HG03095 (cell line): ENCODE measurements around the gene BABAM2.

Experiments
- ATAC-seq: cut with Tn5 transposase; IDR thresholded peaks from one replicate; pipeline ENCODE4 v1.9.1; 2021; ENCODE audit warnings: moderate library complexity; ENCODE audit not compliant: unreplicated experiment

The BABAM2 gene

DNA sequence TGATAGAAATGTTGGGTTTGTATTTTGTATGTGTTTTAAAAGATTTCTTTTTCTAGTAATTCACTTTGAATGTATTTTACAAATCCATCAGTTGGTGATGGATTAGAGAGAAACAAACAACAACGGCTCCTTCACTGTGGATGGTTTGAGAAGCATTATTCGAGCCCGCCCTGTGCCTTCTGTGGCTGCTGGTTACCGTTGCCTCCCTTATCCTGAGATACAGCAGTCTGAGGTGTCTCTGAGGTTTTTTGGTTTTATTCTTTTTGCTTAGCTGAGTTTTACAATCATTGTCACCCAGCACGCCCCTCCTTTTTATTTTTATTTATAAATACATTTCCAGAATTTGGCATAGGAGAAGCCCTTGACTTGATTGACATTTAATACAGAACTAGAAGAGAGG lies 168.3 kb downstream of the BABAM2 start:
- no peak for ATAC-seq

DNA sequence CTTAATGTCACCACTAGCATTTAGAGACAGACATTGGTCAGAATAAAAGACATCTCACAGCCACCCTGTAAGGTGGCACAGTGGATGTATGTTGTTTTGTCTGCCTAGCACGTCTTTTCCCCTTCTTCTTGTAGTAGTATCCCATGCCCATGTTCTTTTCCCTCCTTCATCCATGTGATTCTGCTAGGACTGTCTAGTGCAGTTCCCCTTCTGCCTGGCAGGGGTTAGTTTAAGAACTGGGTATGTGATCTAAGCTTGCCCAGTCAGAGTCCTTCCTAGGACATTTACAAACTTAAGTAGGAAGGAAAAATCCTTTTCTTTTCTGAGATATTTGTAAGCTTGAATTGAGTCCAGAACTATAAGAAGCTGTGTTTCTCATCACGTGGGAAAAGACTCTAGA lies 172.3 kb downstream of the BABAM2 start:
- ATAC-seq, result no peak

DNA sequence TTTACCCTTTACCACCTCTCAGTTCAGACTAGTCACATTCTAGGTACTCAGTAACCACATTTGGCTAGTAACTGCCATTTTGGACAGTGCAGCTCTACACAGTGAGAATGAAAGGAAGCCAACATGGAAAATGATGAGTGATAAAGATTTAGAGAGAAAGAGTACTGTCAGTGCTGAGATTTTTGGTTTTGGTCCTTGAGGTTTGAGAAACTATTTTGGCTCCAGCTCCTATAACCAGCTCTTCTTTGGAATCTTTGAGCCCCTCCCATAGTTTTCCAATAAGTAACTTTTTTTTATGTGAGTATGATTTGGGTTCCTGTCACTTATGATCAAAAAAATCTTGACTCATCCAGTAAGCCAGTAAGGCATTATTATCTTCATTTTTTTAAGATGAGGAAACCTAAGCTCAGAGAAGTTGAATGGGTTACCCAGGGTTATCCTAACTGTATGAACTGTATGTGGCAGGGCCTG lies 173.0 kb downstream of the BABAM2 start:
- ATAC-seq, result no peak

DNA sequence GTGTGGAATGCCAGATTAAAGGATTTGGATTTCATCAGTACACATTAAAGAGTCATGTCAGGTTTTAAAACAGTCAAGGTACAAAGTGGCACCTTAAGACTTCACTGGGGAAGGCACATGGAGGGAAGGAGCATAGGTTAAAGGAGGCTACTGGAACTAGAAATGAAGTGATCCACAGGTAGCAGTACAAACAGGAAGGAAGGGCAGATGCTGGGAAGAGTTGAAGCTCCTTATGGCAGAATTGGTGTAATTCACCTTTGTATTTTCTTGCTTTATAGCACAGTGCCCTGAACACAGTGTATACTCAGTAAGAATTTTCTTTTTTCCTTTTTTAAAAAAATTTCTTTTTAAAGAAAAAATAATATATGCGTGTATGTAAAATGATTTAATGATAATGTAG lies 177.1 kb downstream of the BABAM2 start:
- ATAC-seq, result no peak

DNA sequence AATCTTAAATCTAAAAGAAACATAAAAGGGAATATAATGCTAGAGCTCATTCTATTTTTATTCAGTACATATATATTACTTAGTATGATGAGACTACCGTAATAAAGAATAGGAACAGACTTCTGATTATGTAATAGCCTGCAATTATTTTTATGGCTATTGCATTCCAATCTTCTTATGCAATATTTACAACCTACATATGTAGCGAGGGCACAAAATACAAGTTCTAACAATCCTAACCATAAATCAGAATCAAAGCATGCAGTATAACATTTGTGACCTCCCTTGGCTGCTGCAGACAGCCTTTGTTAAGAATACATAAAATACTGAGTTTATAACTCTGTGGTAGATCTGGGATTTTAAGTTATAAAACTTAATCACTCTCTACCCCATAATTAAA lies 177.6 kb downstream of the BABAM2 start:
- ATAC-seq, result no peak

DNA sequence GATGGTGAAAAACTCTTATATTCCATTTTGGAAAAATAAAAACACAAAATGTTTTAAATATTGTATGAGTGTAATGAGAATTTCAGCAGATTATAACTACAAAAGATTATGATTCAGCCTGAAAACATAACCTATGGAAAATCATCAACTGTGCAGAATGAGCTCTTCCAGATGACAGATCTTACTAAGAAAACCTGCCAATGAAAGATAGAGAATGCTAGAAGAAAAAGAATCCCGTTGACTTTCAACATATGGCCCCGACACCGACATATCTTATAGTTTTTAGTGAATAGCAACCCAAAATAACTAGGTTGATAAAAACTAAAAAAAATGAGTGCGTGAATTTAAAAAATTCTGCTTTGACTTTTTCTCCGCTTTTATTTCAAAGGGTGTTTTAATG lies 178.0 kb downstream of the BABAM2 start:
- no peak for ATAC-seq

DNA sequence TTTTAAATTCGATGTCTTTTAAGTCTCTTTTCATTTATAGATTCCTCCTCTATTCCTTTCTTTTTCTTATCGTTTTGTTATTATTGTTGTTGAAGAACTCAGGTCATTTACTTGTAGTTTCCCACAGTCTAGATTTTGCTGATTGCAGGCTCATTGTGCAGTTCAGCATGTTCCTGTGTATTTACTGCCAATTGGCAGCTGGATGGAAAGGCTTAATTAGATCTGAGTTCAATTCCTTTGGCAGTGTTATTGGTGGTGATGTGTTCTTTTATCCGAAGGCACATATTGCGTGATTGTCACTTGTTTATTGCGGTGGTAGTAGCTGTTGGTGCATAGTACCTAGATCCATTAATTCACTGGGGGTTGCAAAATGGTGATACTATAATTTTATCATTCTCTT lies 180.7 kb downstream of the BABAM2 start:
- ATAC-seq, result no peak

DNA sequence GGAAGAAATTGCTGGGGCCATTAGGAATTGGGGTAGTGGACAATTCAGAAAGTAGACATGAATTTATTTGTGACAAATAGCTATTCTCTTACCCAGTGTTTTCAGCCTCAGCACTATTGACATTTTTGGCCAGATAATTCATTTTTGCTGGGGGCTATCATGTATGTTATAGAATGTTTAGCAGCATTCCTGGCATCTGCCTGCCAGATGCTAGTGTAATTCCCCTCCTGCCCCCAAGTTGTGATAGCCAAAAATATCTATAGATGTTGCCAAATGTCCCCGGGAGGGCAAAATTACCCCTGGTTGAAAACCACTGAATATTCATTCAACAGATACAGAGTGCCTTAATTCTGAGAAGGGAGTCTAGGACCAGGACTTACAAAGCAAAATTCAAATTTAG lies 183.6 kb downstream of the BABAM2 start:
- ATAC-seq, result no peak

DNA sequence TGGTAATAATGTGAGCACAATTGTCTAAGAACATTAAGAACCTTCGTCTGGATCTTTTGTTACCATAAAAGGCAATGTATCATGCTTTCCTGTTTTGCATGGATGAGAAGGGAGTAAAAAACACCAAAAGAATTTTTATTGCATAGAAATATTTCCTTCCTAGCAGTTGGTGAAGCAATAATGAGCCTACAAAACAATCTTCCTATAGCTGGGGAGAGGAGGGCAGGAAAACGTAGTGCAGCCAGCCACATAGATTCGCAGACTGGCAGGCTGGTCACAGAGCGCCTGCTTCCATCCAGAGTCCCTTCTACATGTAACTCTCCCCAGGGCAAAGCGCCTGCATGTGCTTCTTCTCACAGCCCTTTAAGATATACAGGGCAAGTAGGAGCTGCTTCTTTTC lies 190.4 kb downstream of the BABAM2 start:
- ATAC-seq, result no peak

DNA sequence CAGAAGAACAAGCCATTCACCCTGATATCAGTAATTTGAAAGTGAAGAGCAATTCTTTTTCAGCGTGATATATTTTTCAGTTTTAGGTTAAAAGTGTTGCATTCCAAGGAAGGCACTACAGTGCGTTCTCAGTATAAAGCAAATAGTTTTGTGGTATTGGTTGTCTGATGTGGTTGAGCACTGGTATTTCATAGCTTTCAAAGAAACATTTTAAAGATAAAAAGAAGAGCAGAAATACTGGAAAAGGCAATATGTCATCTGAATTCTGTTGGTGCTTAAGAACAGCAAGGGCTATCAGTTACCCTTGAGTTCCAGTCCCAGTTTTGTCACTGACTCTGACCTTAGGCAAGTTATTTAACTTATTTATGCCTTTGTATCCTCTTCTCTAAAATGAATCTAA lies 191.6 kb downstream of the BABAM2 start:
- ATAC-seq, result no peak

DNA sequence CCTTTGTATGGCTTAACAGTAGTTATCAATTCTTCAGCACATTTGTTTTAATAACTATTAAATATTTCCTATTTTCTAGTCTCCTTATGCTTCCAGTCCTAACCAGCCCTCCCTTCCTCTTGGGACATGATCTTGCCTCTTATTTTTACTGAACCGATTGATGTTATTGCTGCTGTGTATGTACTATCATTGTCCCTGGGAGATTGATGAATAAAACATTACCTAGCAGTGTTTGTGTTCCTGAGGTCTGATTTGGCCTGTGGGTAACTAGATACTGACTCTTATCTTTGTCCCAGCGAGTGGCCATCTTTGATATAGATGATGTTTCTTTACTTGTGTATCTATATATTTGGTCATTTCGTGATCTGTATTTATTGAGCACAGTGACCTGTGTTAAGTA lies 192.9 kb downstream of the BABAM2 start:
- ATAC-seq, result no peak

DNA sequence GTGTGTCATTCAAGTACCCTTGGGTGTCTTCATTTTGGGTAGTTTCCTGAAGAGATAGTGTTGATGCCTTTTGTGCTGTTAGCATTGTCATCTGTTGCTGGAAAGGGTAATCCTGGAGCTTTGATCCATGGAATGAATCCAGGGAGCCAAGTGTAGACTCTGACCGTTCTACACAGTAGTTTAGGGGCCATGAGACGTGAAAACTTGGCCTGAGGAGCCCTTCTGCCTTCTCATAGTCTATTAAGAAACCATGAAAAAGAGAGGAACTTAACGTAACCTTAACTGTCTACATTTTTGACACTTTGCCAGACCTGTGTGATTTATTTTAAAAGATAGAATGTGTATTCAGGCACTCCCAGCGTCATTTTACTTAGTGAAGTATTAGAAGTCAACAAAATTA lies 194.0 kb downstream of the BABAM2 start:
- no peak for ATAC-seq

DNA sequence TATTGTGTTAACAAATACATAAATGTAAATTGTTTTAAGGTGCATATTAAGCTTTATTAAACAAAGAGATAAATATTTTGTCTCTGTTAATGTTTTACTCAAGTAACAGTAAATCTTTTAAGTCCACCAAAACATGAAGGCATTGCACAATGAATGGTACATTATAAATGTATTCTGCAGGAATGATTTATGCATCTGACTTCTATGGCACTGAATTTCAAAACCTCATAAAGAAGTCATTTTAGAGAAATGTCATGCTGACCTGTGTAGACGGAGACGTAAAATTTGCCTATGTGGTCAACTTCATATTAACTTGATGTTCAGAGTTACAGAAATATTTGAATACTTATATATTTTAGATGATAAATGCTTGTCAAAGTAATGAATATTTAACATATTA lies 194.7 kb downstream of the BABAM2 start:
- ATAC-seq, result no peak

DNA sequence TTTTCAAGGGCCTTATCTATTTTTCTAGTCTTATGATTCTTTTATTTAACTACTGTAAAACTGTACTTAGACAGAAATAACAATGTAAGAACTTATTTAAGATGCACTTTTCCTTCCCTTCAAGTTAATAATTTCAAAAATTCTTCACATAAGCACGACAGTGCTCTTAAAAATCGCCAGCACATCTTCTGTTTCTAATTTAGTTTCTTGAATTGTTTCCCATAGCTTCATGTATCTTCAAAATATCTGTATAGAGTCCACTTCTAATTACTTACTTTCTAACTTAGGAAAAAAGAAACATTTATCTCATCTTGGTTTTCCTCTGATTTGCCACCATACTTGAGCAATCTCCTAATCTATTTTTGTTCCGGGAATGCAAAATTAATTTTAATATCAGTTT lies 196.1 kb downstream of the BABAM2 start:
- no peak for ATAC-seq

DNA sequence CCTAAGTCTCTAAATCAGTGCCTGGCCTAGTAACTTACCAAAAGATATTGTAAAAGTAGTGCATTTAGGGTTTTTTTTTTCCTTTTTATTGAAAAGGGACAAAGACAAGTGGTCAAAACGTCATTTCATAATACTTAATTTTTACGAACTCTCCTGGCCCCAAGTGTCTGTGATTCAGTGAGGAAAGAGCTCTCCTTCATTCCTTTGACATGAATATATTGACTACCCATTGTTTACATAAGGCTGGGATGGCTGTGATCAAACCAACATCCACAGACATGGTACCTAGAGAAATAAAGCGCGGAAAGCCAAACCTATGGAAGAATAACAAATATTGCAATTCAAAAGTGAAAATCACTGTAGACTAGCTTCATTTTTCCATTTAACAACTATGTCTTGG lies 198.4 kb downstream of the BABAM2 start:
- ATAC-seq, result no peak

DNA sequence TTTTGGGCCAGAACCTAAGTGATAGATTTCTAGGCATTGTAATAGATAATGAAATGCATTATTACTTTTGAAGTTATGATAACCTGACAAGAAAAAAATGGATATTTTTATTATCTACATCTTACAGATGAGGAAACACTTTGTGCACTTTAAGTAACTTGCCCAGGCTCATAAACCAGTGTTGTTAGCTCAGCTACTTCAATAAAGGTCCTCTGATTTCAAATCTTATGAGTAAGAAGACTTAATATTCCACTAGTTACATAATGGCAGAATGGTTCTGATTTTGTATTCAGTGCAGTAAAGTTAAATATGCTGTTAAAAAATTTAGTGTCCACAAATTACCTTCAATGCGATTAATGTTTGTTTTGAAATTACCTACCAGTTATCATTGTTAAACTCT lies 199.0 kb downstream of the BABAM2 start:
- ATAC-seq, result no peak

DNA sequence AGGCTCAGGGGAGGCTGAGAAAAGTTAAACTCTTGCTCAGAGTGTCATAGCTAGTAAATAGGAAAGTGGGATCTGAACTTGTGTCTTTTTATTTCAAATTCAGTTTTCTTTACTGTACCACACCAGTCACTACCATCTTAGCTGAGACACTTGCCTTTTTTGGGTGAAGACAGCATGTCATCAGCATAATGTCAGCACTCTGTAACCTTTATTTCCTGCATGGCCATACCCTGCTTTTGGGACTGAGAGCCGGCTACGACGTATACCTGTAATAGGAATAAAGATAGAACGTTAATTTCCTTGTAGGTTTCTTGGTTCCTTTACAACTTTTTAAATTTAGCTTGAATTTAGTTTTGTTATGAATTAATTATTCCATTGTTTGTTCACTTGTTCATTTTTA lies 202.8 kb downstream of the BABAM2 start:
- ATAC-seq, result no peak

DNA sequence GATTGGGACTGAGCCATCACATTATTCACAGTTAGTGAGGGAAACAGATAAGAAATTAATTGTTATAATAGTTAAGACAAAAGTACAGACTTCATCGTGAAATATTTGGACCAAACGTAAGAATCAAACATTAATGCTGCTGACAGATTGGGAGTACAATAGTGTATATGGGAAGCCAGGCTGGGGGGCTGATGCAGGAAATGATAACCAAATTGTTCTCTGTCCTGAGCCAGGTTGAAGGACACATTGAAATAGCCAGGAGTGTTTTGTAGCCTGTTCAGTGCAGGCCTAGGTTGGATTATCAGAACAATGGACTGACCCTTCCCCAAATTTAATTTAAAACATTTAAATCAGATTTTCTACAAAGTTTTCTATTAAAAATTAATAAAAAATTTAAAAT lies 203.2 kb downstream of the BABAM2 start:
- ATAC-seq, result no peak

DNA sequence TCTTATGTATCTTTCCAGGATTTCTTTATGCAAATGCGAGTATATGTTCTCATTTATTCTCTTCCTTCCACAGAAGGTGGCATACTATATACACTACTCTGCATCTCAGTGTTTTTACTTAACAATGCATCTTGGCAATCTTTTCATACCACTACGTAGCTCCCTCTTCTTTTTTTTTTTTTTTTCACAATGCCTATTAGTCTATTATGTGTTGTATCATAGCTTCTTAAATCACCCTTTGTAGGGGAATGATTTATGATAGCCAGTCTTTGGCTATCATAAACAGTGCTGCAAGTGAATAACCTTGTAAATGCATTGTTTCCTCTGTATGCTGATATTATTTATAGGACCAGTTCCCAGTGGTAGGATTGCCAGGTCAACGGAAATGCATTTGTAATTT lies 204.2 kb downstream of the BABAM2 start:
- no peak for ATAC-seq

DNA sequence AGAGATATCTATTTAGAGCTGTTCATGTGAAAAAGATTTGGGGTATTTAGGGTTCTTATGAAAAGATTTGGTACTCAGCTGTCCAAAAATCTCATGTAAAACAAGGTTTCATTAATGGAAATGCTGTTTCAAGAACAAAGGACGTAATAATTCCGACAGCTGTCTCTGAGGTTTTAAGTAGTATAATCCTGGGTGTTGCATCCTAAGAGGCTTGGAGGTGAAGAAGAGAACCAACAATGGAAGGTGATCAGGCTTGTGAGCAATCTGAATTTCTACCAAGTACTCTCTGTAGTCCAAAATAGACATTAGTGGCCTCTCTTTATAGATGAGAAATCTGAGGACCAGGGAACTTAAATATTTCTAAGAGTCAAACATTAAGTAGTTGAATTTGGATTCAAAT lies 205.1 kb downstream of the BABAM2 start:
- no peak for ATAC-seq

DNA sequence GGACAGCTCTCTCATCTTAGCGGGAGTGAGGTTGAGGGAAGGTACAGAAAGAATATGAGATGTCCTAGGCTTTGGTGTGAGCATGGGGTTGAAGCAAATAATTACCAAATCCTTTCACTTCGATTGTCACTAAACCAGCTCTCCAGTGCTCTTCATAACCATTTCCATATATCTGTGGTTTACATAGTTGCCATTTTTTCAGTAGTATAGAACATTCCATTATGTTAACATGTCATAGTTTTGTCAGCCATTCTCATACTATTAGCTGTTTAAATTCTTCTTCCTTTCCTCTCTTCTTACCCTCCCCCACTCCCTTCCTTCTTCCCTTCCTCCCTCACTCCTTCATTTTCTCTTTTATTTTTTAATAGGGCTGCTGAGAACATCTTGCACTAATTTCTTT lies 205.9 kb downstream of the BABAM2 start:
- no peak for ATAC-seq

DNA sequence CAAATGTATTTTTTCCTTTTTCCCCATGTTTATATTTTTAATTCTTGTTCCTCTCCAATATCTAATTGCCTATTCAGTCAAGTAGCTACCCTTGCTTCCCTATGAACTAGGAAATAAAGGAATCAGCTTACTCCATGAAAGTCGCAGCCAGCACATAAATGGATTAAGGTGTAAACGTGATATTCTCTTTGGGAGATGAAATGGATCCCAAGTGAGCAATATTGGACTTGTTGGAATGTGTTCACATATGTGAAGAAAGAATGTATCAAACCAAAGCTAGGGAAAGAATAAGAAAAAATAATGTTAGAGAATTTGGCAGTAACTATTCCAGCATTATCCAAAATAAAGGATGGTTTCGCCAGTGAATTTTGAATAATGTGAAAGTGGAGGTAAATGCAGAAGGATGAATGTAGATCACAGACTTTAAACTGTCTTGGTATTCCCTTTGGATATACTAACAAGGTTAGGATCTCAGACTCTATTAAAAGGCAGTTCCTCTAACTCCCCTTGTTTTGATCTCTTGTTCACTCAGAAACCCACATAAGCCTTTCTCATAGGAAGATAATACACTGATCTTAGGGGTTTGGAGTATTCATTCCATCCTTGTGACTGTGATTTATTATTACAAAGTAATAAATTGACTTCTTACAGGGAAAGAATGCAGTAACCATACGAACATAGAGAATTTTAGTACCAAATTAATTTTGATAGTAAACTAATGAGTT lies 208.1 kb downstream of the BABAM2 start:
- ATAC-seq, result no peak

DNA sequence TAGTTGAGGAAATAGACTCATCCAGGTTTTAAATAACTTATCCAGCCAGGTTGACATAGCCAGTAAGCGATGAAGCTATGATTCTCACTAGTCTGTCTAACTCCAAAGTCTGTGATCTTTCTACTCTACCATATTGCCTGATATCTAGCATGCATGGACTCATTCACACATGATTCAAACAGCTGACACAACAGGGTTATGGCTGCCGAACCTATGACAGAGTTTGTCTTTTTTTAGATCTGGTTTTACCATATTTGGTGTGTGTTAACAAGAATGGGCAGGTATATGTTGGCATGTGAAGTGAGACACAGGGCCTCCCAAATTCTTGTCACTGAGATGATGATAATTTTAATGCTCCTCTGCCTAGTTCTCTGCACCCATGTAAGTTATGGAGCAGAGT lies 210.6 kb downstream of the BABAM2 start:
- no peak for ATAC-seq
